DOHH2 (cell line): ENCODE measurements around the gene SLC29A1.

Experiments used
- H3F3A ChIP-seq: fragments of 200-600 bp; sonication (generic), shearing (Covaris generic); 2 replicates; pipeline ENCODE4 v1.6.0; 2016; ENCODE audit warnings: antibody characterized with exemption, mild to moderate bottlenecking; ENCODE audit not compliant: control insufficient read depth, insufficient read depth
- H3K27ac ChIP-seq: fragments of 200-600 bp; sonication (generic); 2 replicates; pipeline ENCODE4 v1.5.1; 2014; ENCODE audit warnings: low read depth, mild to moderate bottlenecking, low read length, moderate library complexity
- H3K27me3 ChIP-seq: fragments of 200-600 bp; sonication (generic); 2 replicates; pipeline ENCODE4 v1.6.1; 2014; ENCODE audit warnings: mild to moderate bottlenecking, low read length, mixed read lengths; ENCODE audit not compliant: control insufficient read depth
- H3K36me3 ChIP-seq: fragments of 200-600 bp; sonication (generic); 2 replicates; pipeline ENCODE4 v1.6.1; 2014; ENCODE audit warnings: mild to moderate bottlenecking, low read length, moderate library complexity, mixed read lengths; ENCODE audit not compliant: control insufficient read depth
- H3K4me1 ChIP-seq: fragments of 200-600 bp; sonication (generic); 2 replicates; pipeline ENCODE4 v1.6.1; 2014; ENCODE audit warnings: mild to moderate bottlenecking, low read length, mixed read lengths; ENCODE audit not compliant: control insufficient read depth
- H3K4me2 ChIP-seq: fragments of 200-600 bp; sonication (generic); 2 replicates; pipeline ENCODE4 v1.6.0; 2014; ENCODE audit warnings: mild to moderate bottlenecking, low read length, moderate library complexity
- H3K4me3 ChIP-seq: fragments of 200-600 bp; sonication (generic); 2 replicates; pipeline ENCODE4 v1.5.1; 2014; ENCODE audit warnings: mild to moderate bottlenecking, low read length, mixed read lengths
- H3K79me2 ChIP-seq: fragments of 200-600 bp; sonication (generic); 2 replicates; pipeline ENCODE4 v1.6.1; 2014; ENCODE audit warnings: mild to moderate bottlenecking, low read length, mixed read lengths; ENCODE audit not compliant: control insufficient read depth
- H3K9me2 ChIP-seq: fragments of 200-600 bp; sonication (generic); replicated peaks from 2 replicates; pipeline ENCODE4 v1.6.1; 2014; ENCODE audit warnings: mild to moderate bottlenecking, low read length, mixed read lengths; ENCODE audit not compliant: control insufficient read depth
- H3K9me3 ChIP-seq: fragments of 200-600 bp; sonication (generic); 2 replicates; pipeline ENCODE4 v1.6.1; 2014; ENCODE audit warnings: antibody characterized with exemption, low read length, mixed read lengths; ENCODE audit not compliant: control insufficient read depth, insufficient read depth
- H4K20me1 ChIP-seq: fragments of 200-600 bp; sonication (generic); 2 replicates; pipeline ENCODE4 v1.6.0; 2014; ENCODE audit warnings: low read depth, mild to moderate bottlenecking, antibody characterized with exemption, low read length, moderate library complexity; ENCODE audit not compliant: control insufficient read depth, insufficient read depth
- EZH2phosphoT487 ChIP-seq: fragments of 200-600 bp; sonication (generic); IDR thresholded peaks from 2 replicates; pipeline ENCODE4 v1.6.1; 2017; ENCODE audit warnings: borderline replicate concordance, mild to moderate bottlenecking, antibody characterized with exemption, low read length, moderate library complexity, mixed read lengths
- TF ChIP-seq, protein P1 (sequence below): fragments of 200-600 bp; sonication (generic); IDR thresholded peaks from one replicate; pipeline ENCODE4 v1.5.1; 2014; ENCODE audit warnings: antibody characterized with exemption, mild to moderate bottlenecking, low read depth, low read length; ENCODE audit not compliant: poor library complexity, severe bottlenecking

SLC29A1 gene

DNA sequence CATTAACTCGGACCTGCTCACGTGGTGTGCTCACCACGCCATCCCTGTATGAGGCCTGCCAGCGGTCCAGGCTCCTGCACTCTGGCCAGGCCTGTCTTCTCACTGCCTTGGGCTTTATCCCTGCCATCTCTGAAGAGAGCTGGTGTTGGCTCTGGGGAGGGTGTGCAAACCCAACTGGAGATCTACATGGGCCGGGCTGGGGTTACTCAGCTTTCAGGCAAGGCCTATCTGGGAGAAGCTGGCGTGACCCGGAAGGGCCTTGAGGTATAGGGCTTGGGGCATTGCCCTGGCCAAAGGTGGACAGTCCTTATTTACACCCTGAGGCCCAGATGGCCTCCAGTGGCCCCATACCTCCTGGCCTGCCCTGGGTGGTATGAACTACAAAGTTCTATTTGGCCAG lies 5.0 kb downstream of the SLC29A1 start:
- H3K4me3 ChIP-seq, result no peak overlapping the region
- no peaks in the 10 kb centered on the region for H3K27me3 ChIP-seq
- no peak overlapping the region for H3K27ac ChIP-seq
- H3K9me2 ChIP-seq, result no peaks in the 10 kb centered on the region
- H3K9me3 ChIP-seq, result no peaks in the 10 kb centered on the region
- H3K79me2 ChIP-seq, result peaks cover 49% of the 10 kb centered on the region
- no peaks in the 10 kb centered on the region for H3F3A ChIP-seq
- no peak overlapping the region for H3K4me2 ChIP-seq
- H3K36me3 ChIP-seq, result peaks cover 81% of the 10 kb centered on the region
- TF ChIP-seq, protein P1, sequence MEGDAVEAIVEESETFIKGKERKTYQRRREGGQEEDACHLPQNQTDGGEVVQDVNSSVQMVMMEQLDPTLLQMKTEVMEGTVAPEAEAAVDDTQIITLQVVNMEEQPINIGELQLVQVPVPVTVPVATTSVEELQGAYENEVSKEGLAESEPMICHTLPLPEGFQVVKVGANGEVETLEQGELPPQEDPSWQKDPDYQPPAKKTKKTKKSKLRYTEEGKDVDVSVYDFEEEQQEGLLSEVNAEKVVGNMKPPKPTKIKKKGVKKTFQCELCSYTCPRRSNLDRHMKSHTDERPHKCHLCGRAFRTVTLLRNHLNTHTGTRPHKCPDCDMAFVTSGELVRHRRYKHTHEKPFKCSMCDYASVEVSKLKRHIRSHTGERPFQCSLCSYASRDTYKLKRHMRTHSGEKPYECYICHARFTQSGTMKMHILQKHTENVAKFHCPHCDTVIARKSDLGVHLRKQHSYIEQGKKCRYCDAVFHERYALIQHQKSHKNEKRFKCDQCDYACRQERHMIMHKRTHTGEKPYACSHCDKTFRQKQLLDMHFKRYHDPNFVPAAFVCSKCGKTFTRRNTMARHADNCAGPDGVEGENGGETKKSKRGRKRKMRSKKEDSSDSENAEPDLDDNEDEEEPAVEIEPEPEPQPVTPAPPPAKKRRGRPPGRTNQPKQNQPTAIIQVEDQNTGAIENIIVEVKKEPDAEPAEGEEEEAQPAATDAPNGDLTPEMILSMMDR, result no peak
- TF ChIP-seq EZH2phosphoT487, result no peak
- peaks cover 12% of the 10 kb centered on the region; the same call in 1 of the 2 replicates for H4K20me1 ChIP-seq
- peaks cover 25% of the 10 kb centered on the region for H3K4me1 ChIP-seq

DNA sequence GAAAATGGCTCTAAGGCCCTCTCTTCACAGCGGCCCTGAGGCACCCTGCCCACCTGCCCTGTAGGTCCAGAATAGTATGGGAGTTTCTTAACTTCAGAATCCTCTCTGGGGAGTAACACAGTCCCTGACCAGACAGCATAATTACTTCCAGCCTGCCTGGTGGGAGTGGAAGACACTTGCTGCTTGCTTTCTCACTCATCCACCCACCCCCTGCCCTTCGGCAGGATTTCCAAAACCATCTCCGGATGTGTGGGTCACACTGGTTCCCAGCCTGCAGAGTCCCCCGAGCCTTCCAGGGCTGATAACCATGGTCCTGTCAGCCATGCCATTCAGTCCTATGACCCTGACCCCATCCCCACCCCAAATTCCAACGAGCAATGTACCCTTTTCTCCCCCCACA lies 5.4 kb downstream of the SLC29A1 start:
- TF ChIP-seq, protein P1, result no peak
- TF ChIP-seq EZH2phosphoT487, result no peak
- Histone ChIP-seq H3K36me3 (peaks cover 85% of the 10 kb centered on the region), H4K20me1 (peaks cover 12% of the 10 kb centered on the region; the same call in 1 of the 2 replicates)

DNA sequence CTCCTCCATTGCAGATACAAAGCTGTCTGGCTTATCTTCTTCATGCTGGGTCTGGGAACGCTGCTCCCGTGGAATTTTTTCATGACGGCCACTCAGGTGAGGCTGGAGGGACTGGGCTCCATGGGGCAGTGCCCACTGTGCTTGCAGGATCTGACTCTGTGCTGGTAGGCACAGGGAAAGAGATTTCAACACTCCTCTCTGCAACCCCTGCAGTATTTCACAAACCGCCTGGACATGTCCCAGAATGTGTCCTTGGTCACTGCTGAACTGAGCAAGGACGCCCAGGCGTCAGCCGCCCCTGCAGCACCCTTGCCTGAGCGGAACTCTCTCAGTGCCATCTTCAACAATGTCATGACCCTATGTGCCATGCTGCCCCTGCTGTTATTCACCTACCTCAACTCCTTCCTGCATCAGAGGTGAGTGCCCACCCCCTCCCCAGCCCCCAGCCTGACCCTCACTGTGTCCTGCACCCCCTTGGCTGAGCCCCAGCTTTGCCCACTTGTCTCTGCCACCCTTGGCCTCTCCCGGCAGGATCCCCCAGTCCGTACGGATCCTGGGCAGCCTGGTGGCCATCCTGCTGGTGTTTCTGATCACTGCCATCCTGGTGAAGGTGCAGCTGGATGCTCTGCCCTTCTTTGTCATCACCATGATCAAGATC lies 6.1 kb downstream of the SLC29A1 start:
- H3K4me1 ChIP-seq, result peaks cover 22% of the 10 kb centered on the region
- no peaks in the 10 kb centered on the region for H3K9me3 ChIP-seq
- H4K20me1 ChIP-seq, result peaks cover 12% of the 10 kb centered on the region; the same call in 1 of the 2 replicates
- TF ChIP-seq, protein P1, result no peak
- no peak for TF ChIP-seq EZH2phosphoT487
- no peaks in the 10 kb centered on the region for H3F3A ChIP-seq
- H3K9me2 ChIP-seq, result no peaks in the 10 kb centered on the region
- H3K27me3 ChIP-seq, result no peaks in the 10 kb centered on the region
- peaks cover 89% of the 10 kb centered on the region for H3K36me3 ChIP-seq
- peaks cover 39% of the 10 kb centered on the region for H3K79me2 ChIP-seq
- no peak overlapping the region for H3K4me2 ChIP-seq
- H3K4me3 ChIP-seq, result no peak overlapping the region
- H3K27ac ChIP-seq, result no peak overlapping the region

More for the DNA sequence above, 5.4 kb downstream of the SLC29A1 start:
- H3K27me3 ChIP-seq, result no peaks in the 10 kb centered on the region
- no peak overlapping the region for H3K4me3 ChIP-seq
- no peaks in the 10 kb centered on the region for H3F3A ChIP-seq
- H3K79me2 ChIP-seq, result peaks cover 46% of the 10 kb centered on the region
- H3K9me2 ChIP-seq, result no peaks in the 10 kb centered on the region
- no peak overlapping the region for H3K27ac ChIP-seq
- H3K9me3 ChIP-seq, result no peaks in the 10 kb centered on the region
- peaks cover 25% of the 10 kb centered on the region for H3K4me1 ChIP-seq
- no peak overlapping the region for H3K4me2 ChIP-seq
